SH-SY5Y (cell line): ENCODE data around the gene AGR2.

ENCODE experiments used
- GATA2 ChIP-seq: IDR thresholded peaks from 2 replicates; pipeline ENCODE4 v1.6.1; 2011; ENCODE audit warnings: mild to moderate bottlenecking, low read depth, low read length
- GATA3 ChIP-seq: IDR thresholded peaks from 2 replicates; pipeline ENCODE4 v1.6.1; 2011; ENCODE audit warnings: low read depth, mild to moderate bottlenecking, low read length, moderate library complexity

AGR2 gene

GRCh38 chr7:16794986-16795385 lies 9.8 kb downstream of the AGR2 start:
- TF ChIP-seq GATA3 (no peak), GATA2 (no peak)

DNA sequence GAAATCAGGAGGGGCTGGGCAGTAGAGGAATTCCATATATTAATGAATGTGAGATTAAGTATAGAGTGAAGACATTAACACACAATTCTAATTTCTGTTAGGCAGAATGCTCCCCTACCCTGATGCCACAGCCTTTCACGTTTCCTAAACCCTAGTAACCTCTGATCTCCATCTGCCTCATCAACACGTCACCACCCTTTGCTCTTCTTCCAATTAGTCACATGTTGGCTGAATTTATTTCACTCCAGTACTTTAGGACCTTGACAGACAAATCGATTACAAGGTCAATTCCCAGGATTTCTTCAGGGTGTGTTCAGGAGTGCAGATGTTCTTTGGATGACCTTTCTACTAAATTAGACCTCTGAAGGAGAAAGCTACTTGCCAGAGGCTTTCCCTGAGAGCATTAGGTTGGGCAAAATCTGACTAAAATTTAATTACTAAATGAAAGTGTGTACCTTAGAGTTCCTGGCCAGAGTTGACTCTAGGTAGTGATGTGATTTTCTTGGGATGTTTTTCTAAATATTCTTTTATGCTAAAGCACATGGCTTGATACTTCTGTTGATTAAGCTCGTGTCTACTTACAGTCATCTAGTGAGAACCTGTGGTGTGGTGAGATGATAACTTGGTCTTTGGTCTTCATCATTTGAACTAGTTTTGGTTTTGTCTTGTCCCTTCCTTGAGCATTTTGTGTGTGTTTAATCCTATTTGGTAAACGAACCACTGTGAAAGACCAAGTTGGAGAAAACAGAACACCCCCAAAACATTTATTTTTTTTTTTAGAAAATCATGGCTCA lies 12.7 kb downstream of the AGR2 start:
- TF ChIP-seq GATA2 (no peak), GATA3 (no peak)

- TF ChIP-seq GATA3 (no peak), GATA2 (no peak)
These were observed 13.7 kb downstream of the AGR2 start for GRCh38 chr7:16791071-16791470.

GRCh38 chr7:16787127-16787526 lies 17.7 kb downstream of the AGR2 start:
- no peak for TF ChIP-seq GATA3

- TF ChIP-seq GATA2 (no peak), GATA3 (no peak)
These were observed 18.5 kb downstream of the AGR2 start for GRCh38 chr7:16786257-16786656.

DNA sequence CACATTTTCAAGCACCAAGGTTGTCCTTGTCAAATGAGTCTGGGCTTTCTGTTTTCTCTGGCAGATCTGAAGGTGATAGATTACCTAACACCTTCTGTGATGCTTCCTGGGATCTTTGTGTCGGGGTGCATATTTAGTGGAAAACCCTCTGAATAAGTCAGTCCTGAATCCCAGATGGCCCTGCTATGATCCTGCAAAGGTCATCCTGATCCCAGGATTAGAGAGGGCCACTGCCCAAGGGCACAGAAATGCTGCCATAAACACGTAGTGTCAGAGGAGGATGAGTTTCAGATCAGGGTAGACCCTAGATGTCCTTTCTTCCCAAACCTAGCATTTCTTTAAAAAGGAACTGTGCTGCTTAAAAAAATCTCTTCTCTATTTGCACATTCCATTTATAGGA lies 19.0 kb downstream of the AGR2 start:
- TF ChIP-seq GATA2 (peak; percentile 66; the same call in 1 of the 2 replicates), GATA3 (no peak)

GRCh38 chr7:16785321-16785720 lies 19.5 kb downstream of the AGR2 start:
- no peak for TF ChIP-seq GATA2
- no peak for TF ChIP-seq GATA3

DNA sequence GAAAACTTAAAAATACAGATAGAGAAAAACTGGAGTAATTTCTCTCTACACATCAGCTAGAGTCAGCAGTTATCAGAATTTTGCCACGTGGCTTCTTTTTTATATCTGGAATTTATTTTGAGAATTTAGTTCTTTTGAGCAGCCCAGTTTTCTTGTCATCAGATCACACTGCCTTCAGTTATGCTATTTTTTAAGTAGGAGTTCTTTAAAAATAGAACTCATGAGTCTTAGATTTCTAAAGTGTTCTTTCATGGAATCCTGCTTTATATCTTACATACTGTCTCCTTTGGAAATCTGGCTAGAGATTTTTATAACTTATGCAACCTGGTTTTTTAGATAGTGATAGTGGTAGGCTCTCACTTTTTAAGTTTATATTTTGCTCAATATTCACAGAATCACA lies 24.2 kb downstream of the AGR2 start:
- no peak for TF ChIP-seq GATA3
- TF ChIP-seq GATA2 = no peak

DNA sequence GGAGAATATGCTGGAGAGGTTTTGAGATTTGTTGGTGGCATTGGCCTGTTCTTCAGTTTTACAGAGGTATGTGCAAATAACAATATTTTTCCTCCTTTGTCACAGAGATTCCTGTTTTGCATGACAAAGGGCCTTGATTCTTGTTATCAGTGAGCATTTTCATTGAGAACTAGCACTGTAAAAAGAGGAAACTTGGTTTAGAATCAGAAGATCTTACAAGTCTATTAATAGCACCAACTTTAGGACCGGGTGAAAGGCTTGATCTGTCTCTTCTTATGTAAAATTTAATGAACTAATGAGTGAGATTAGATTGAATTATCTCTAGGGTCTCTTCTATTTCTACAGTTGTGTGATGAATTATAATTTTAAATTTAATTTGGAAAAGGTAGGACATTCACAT lies 25.7 kb downstream of the AGR2 start:
- TF ChIP-seq GATA3 (no peak), GATA2 (no peak)

- TF ChIP-seq GATA3 (no peak), GATA2 (no peak)
These were observed 26.3 kb downstream of the AGR2 start for GRCh38 chr7:16778476-16778875.

- TF ChIP-seq GATA3 = no peak
- TF ChIP-seq GATA2 = no peak
These were observed 28.7 kb downstream of the AGR2 start for GRCh38 chr7:16776053-16776452.

- TF ChIP-seq GATA2 (no peak), GATA3 (no peak)
These were observed 29.8 kb downstream of the AGR2 start for GRCh38 chr7:16774986-16775385.

- TF ChIP-seq GATA2 (no peak), GATA3 (no peak)
These were observed 30.5 kb downstream of the AGR2 start for GRCh38 chr7:16774294-16774693.

- TF ChIP-seq GATA2 (no peak), GATA3 (no peak)
These were observed 30.9 kb downstream of the AGR2 start for GRCh38 chr7:16773884-16774283.

GRCh38 chr7:16773326-16773725 lies 31.5 kb downstream of the AGR2 start:
- no peak for TF ChIP-seq GATA3
- TF ChIP-seq GATA2 = no peak

DNA sequence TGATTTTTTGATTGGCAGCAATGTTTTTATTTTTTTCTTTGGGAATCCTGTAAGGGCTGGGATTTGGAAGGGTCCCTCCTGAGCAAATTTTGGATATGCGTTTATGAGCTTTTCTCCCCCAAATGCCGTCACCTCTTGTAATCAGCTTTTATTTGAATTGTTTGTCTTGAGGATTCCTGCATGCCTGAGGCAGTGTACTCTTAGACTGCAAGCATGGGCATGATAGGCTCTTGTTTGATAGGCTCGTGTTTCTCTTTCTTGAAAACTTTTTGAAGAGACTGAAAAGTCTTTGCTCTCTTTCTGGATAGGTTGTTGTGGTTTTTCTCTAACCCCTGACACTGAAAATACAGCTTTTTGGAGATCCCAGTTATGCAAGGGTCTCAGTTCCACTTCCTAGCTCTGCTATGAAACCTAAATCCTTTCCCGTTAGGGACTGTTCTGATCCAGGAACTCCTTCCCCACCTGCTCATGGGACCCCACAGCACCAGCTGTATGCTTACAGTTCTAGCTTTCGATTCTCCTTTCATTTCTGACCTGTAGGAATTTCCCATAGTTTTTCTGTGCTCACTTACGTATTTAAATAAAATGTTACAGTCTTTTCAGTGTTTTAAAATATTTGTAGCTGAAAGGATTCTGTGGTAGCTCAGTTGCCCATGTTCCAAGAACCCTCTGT lies 34.0 kb downstream of the AGR2 start:
- no peak for TF ChIP-seq GATA2
- no peak for TF ChIP-seq GATA3
